GM19468 (cell line): ENCODE results near the gene MIS18A.
"Not testable (repeated sequence)": the region's sequence is repeated elsewhere in the genome, so short reads cannot be mapped to it uniquely, and the experiment has no call there.

Experiments
- ATAC-seq: cut with Tn5 transposase; IDR thresholded peaks from one replicate; pipeline ENCODE4 v1.9.1; 2021; ENCODE audit warnings: mild to moderate bottlenecking, moderate library complexity, moderate number of reproducible peaks; ENCODE audit not compliant: unreplicated experiment; ENCODE audit errors: extremely low read depth

The MIS18A gene

GRCh38 chr21:32306021-32306780, 27.4 kb upstream of the MIS18A start:
- no peak for ATAC-seq

- ATAC-seq, result no peak
These were observed 26.1 kb upstream of the MIS18A start for GRCh38 chr21:32304998-32305397.

- ATAC-seq, result no peak
These were observed 24.5 kb upstream of the MIS18A start for GRCh38 chr21:32303385-32303784.

DNA sequence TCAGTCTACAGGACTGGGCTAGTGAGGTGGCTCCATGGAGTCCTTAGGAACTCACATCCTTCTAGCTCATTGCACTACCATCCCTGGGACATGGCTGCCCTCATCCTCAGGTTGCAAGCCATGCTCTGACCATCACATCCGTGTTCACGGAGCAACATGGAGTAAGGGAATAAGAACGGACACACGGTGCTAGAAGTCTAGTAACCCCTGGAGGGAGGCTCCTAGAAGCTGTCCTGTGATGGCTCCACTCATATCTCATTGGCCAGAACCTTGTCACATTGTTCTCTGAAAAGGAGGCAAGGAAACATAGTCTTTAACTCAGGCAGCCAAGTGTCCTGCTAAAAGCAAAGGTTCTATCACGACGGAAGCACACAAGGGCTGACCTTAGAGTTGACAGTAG, 23.7 kb upstream of the MIS18A start:
- ATAC-seq, result no peak

DNA sequence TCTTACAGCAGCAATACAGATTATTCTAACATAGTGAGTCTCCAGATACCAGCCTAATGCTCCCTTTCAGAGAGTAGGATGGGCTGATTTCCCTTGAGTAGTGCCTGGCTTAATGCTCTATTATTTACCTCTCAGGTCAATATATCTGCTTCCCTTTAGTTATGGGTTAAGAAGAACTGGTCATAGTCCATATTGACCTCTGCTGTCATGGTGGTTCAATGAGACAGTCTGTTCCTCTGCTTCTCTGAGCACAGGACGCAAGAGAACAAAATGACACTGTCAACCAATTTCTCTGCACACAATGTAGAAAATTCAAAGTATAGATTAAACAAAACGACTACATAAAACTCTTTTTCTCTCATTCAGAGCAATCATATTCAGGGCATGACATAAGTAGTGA, 22.7 kb upstream of the MIS18A start:
- no peak for ATAC-seq

GRCh38 chr21:32300117-32300681, 21.4 kb upstream of the MIS18A start:
- no peak for ATAC-seq

- no peak for ATAC-seq
These were observed 20.8 kb upstream of the MIS18A start for GRCh38 chr21:32299695-32300094.

DNA sequence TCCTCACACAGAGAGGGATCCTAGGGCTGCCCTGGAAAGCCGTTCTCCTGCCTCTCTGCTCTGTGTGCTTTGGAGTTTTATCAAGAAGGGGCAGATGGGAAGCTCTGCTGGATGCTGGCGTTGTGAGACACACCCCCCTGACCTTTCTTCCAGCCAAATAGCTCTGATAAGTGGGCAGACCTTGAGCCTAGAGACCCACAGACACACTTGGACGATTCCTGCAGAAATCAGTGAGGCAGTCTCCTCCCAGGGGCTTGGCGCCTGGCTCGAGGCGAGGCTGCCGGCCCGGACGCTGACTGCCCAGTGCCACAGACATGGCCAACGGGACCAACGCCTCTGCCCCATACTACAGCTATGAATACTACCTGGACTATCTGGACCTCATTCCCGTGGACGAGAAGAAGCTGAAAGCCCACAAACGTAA, 19.8 kb upstream of the MIS18A start, which contains the start of gene MRAP:
Gene MRAP (plus strand): TSS at position 198 of the 424 bp plus-strand sequence. CDS start 117 bp downstream, at position 315.
- no peak for ATAC-seq

- ATAC-seq, result no peak
These were observed 19.3 kb upstream of the MIS18A start for GRCh38 chr21:32298148-32298559.

- ATAC-seq, result no peak
These were observed 18.6 kb upstream of the MIS18A start for GRCh38 chr21:32297449-32297848.

DNA sequence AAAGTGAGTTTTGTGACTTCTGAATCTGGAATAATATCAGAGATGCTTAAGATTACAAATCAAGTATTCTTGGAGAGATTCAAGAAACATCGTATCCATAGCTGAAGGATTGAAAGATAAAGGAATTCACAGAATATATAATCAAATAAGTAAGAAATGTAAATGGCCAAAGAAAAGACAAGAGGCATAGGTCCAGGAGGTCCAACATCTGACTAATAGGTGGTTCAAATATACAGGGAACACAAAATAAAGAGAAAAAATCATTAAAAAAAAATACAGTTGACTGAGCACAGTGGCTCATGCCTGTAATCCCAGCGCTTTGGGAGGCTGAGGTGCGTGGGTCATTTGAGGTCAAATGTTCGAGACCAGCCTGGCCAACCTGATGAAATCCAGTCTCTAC, 6.6 kb upstream of the MIS18A start:
- no peak for ATAC-seq

- ATAC-seq, result no peak
These were observed 4.1 kb upstream of the MIS18A start for GRCh38 chr21:32282992-32283391.

DNA sequence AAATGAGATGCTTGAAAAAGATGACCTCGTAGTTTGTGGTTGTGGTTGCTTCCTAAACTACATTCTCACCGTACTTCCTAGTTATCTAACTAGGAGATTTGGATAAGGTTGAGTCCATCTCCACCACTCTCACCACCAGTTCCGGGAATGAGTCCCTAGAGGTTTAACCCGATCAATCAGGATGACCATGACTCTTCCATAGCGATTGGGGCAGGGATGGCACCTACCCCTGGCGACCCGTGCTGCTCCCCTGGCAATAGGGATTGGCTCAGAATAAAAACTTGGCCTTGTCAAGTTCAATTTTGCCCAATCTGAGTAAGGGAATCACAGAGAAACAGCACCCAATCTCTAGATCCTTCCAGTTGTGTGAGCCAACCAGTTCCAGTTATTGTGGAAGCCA, 2.7 kb upstream of the MIS18A start:
- no peak for ATAC-seq

DNA sequence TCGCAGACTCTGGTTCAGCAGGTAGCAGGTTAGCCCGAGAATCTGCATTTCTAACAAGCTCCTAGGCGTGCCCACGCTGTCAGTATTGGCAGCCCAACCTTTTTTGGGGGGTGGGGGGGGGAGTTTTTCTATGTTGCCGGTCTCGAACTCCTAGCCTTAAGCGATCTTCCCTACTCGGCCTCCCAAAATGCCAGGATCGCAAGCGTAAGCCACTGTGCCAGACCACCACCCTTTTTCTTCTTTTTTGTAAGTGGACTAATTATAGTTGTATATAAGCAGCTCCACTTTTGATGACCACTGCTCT, 480 bp upstream of the MIS18A start:
- ATAC-seq, result no peak

DNA sequence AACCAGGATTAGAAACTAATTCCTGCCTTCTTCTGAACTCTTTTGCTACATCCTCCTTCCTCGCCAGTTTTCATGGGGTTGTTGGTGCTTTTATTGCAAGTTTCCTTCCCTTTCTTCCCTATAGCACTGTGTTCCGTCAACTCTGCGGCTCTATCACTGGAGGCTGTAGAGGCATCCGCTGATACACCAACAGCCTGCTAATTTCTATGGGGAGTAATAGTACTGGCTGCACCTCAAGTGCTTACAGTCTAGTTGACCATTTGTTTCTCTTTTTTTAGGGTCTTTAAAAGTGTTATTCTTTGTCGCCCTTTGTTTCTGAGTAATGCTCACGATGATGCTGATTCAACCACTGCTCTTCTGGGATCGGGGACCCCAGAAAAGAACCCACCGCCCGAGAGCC, 746 bp downstream of the MIS18A start:
- ATAC-seq, result no peak

DNA sequence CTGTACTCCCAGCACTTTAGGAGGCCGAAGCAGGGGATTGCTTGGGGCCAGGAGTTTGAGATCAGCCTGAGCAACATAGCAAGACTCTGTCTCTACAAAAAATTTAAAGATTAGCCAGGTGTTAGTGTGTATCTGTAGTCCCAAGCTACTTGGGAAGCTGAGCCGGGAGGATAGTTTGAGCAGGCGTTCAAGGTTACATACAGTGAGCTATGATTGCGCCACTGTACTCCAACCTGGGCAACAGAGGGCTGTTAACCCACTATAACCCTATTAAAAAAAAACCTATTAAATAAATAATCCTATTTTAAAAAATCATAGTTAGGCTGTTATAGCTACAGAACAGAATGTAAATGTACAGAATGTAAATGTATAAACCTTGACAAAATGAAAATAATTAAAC, 2.2 kb downstream of the MIS18A start:
- no peak for ATAC-seq

DNA sequence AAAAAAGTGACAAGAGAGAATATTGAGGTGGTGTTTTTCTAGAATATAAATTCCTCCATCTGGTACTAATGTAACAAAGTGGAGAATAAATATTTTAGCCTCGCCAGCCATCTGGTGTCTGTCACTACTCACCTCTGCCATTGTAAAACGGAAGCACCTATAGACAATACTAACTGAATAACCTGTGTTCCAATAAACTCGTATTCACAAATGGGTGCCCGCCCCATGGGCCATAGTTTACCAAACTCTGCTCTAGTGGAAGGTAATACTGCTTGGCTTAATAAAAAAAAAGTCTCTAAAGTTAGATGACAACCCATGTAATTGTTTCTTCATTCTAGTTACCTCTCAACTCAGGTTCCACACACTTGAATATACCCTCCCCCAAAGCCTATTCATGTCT, 8.1 kb downstream of the MIS18A start:
- ATAC-seq, result no peak

DNA sequence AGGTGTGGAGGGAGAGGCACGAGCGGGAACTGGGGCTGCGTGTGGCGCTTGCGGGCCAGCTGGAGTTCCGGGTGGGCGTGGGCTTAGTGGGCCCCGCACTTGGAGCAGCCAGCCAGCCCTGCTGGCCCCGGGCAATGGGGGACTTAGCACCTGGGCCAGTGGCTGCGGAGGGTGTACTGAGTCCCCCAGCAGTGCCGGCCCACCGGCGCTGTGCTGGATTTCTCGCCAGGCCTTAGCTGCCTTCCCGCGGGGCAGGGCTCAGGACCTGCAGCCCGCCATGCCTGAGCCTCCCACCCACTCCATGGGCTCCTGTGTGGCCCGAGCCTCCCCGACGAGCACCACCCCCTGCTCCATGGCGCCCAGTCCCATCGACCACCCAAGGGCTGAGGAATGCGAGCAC, 13.5 kb downstream of the MIS18A start:
- ATAC-seq, result not testable (repeated sequence)

GRCh38 chr21:32261929-32262328, 16.9 kb downstream of the MIS18A start:
- ATAC-seq, result no peak

DNA sequence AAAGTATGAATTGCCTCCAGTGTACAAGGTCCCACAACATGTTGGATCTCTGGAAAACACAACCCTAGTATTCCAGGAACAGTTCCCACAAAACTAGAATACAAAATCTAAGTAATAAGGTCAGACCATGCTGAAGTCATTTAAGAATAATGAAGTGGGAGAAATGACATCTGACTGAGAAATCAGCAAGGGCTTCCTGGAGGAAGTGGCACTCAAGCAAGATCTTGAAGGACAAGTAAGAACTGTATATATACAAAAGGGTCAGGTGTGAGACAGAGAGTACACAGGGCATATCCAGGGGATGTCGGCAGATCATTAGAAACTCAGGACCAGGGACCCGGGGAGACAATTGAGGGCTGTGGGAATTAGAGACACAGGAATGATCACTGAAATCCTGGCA, 18.7 kb downstream of the MIS18A start:
- ATAC-seq, result no peak

DNA sequence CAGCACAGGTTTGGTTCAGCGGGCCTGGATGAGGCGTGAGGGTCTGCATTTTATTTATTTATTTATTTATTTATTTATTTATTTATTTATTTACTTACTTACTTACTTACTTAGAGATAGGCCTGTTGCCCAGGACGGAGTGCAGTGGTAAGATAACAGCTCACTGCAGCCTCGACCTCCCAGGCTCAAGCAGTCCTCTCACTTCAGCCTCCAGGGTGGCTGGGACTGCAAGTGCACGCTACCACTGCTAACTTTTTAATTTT, 20.1 kb downstream of the MIS18A start:
- ATAC-seq, result not testable (repeated sequence)
